OCI-LY7 (cell line): Measurements from ENCODE around the gene ELK4. TPM values are rescaled to one million over a fixed set of nuclear protein-coding genes. Genes with fewer than 3 reads are reported as not detected.

Source experiments
- BruUV-seq: library from RNA; stranded (reverse); fragments of 400-500 nt; replicated peaks from 2 replicates; lab custom pipeline; 2021; lab: Mats Ljungman, UMichigan
- CTCF ChIA-PET: fragments of 300-600 bp; sonication (Branson Sonifier 250); formaldehyde crosslinking; loops from one replicate; lab custom pipeline; 2022; ENCODE audit warnings: antibody characterized with exemption; ENCODE audit not compliant: unreplicated experiment; lab: Charles Lee
- POLR2A ChIA-PET: fragments of 300-600 bp; sonication (Branson Sonifier 250); formaldehyde crosslinking; loops from one replicate; lab custom pipeline; 2022; ENCODE audit warnings: antibody characterized with exemption; lab: Charles Lee
- DNase-seq: peaks from one replicate; pipeline ENCODE4 v3.0.0-alpha.2; 2015; ENCODE audit warnings: low spot score
- H2AFZ ChIP-seq: fragments of 200-600 bp; sonication (generic), shearing (Covaris generic); 2 replicates; pipeline ENCODE4 v1.6.1; 2014; ENCODE audit warnings: mild to moderate bottlenecking, antibody characterized with exemption, low read length, moderate library complexity
- H3K27ac ChIP-seq: fragments of 200-600 bp; sonication (generic); 2 replicates; pipeline ENCODE4 v1.5.1; 2014; ENCODE audit warnings: mixed run types, low read depth, mild to moderate bottlenecking, moderate library complexity, low read length, inconsistent platforms; ENCODE audit not compliant: poor library complexity, severe bottlenecking
- H3K36me3 ChIP-seq: fragments of 200-600 bp; sonication (generic); 2 replicates; pipeline ENCODE4 v1.6.1; 2014; ENCODE audit warnings: mild to moderate bottlenecking, antibody characterized with exemption, low read length, moderate library complexity, mixed read lengths; ENCODE audit not compliant: insufficient read depth
- H3K4me1 ChIP-seq: fragments of 200-600 bp; sonication (generic); 2 replicates; pipeline ENCODE4 v1.5.1; 2014; ENCODE audit warnings: mild to moderate bottlenecking, low read length; ENCODE audit not compliant: insufficient read depth, poor library complexity, severe bottlenecking
- H3K4me2 ChIP-seq: fragments of 200-600 bp; sonication (generic); 2 replicates; pipeline ENCODE4 v1.6.1; 2014; ENCODE audit warnings: mild to moderate bottlenecking, low read length
- H3K4me3 ChIP-seq: fragments of 200-600 bp; sonication (generic); 2 replicates; pipeline ENCODE4 v1.5.1; 2014; ENCODE audit warnings: mild to moderate bottlenecking, low read depth, low read length; ENCODE audit not compliant: poor library complexity, severe bottlenecking
- H3K79me2 ChIP-seq: fragments of 200-600 bp; sonication (generic); 2 replicates; pipeline ENCODE4 v1.6.1; 2016; ENCODE audit warnings: low read depth, mild to moderate bottlenecking, low read length, moderate library complexity, mixed read lengths; ENCODE audit not compliant: insufficient read depth
- H3K9me2 ChIP-seq: fragments of 200-600 bp; sonication (generic); 2 replicates; pipeline ENCODE4 v1.6.1; 2016; ENCODE audit warnings: mild to moderate bottlenecking, low read length, mixed read lengths; ENCODE audit not compliant: insufficient read depth
- H3K9me3 ChIP-seq: fragments of 200-600 bp; sonication (generic); 2 replicates; pipeline ENCODE4 v1.6.1; 2014; ENCODE audit warnings: mild to moderate bottlenecking, mixed run types, low read length, mixed read lengths
- H4K20me1 ChIP-seq: fragments of 200-600 bp; sonication (generic); 2 replicates; pipeline ENCODE4 v1.6.1; 2014; ENCODE audit warnings: mild to moderate bottlenecking, antibody characterized with exemption, low read length, moderate library complexity, mixed read lengths; ENCODE audit not compliant: insufficient read depth
- CTCF ChIP-seq: fragments of 200-600 bp; sonication (generic); conservative IDR thresholded peaks from 2 replicates; pipeline ENCODE4 v1.5.1; 2014; ENCODE audit warnings: mild to moderate bottlenecking, antibody characterized with exemption, low read length, moderate library complexity, mixed read lengths
- EZH2phosphoT487 ChIP-seq: fragments of 200-600 bp; sonication (generic); IDR thresholded peaks from 2 replicates; pipeline ENCODE4 v1.6.1; 2018; ENCODE audit warnings: low read depth, borderline replicate concordance, mild to moderate bottlenecking, mixed run types, antibody characterized with exemption, low read length, moderate library complexity, mixed read lengths
- intact Hi-C: fragments of 100-400 bp; cut with micrococcal nuclease; formaldehyde crosslinking; loops from one replicate; pipeline ENCODE4 v1.10.0; 2022; ENCODE audit not compliant: unreplicated experiment
- total RNA-seq, 2 experiments: library from RNA; depleted of rRNA in 1 of 2; stranded (reverse); fragments of >200 nt in 1 of 2; shearing (Covaris generic) in 1 of 2; gene quantifications; 2 replicates each; pipeline ENCODE4 v1.2.3, GENCODE V29; 2014 to 2022

The ELK4 gene
- total RNA-seq, 2 experiments from 2014 or later = 26.4 to 88.3 TPM

DNA sequence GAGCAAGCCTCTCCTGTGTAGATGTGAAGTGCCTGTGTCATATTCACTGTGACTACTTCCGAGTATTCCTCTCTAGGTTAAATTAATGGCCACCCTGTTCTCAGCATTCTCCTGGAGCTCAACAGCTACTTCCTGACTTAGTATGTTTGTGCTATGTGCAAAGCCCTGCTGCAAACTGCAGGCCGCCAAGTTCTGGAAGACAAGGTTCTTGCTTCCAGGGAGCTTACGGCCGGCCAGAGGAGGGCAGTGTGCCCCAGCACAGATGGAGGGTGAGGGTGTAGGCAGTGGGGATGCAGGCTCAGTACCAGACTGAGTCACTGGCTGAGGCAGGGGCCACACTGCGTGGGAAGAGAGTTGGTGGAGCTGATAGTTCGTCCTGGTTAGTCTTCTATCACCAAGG, 43.2 kb downstream of the ELK4 start:
- Histone ChIP-seq H3K4me2 (no peak overlapping the region), H2AFZ (0 out of 2 replicates have a peak overlapping the region, but pooled peaks have one; percentile 30), H3K27ac (no peak overlapping the region), H3K4me3 (no peak overlapping the region), H3K9me3 (no peaks in the 10 kb centered on the region), H4K20me1 (no peaks in the 10 kb centered on the region), H3K9me2 (no peaks in the 10 kb centered on the region), H3K79me2 (peaks cover 5% of the 10 kb centered on the region; the same call in 1 of the 2 replicates), H3K4me1 (peaks cover 34% of the 10 kb centered on the region), H3K36me3 (peaks cover 4% of the 10 kb centered on the region; the same call in 1 of the 2 replicates)
- intact Hi-C loops = loop anchor here (1.0 kb wide), 1 partner anchor 71 kb away; no protein-coding TSS in a partner anchor
- CTCF ChIA-PET = interaction anchor here (0.6 to 1.5 kb wide), 6 partner anchors 9 to 79 kb away, joined by 3 to 14 read pairs (median 5); partner anchors contain the start of gene ELK4
- no TSS peak for BruUV-seq
- peak; percentile 75 for DNase-seq
- POLR2A ChIA-PET = interaction anchor here (0.6 to 10.4 kb wide), 8 partner anchors 17 to 71 kb away, joined by 3 to 183 read pairs (median 4); partner anchors contain the start of gene ELK4
- TF ChIP-seq EZH2phosphoT487 = no peak
- peak; percentile 85 for TF ChIP-seq CTCF

DNA sequence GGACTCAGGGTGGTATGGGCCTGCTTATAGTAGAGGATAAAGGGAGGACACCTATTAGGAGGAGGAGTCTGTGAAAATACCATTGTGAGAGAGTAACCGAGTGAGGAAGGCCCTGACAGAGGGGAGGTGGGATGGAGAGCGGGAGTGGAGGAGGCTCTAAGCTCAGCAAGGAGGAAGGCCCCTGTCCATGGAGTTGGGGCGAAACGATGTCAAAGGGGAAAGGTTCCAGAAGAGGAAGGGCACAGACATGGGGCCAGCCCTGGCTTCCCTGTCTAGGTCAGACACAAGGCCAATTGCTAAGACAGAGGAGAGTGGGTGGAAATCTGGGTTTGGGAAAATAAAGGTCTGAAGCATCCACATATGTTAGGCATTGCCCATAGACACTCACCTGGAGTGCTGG, 44.2 kb downstream of the ELK4 start:
- BruUV-seq = no TSS peak
- Histone ChIP-seq H3K79me2 (peaks cover 1% of the 10 kb centered on the region; the same call in 1 of the 2 replicates), H3K27ac (no peak overlapping the region), H3K4me1 (peaks cover 29% of the 10 kb centered on the region), H3K4me3 (no peak overlapping the region), H3K36me3 (peaks cover 1% of the 10 kb centered on the region; the same call in 1 of the 2 replicates), H3K9me2 (no peaks in the 10 kb centered on the region), H3K4me2 (no peak overlapping the region), H2AFZ (no peak overlapping the region), H3K9me3 (no peaks in the 10 kb centered on the region), H4K20me1 (no peaks in the 10 kb centered on the region)
- intact Hi-C loops = no loop called here
- CTCF ChIA-PET = interaction anchor here (0.8 to 1.5 kb wide), 2 partner anchors 8 to 71 kb away, joined by 3 to 7 read pairs; no protein-coding TSS in a partner anchor
- POLR2A ChIA-PET = interaction anchor here (0.6 to 10.4 kb wide), 4 partner anchors 26 to 134 kb away, joined by 3 to 183 read pairs (median 6); partner anchors contain the start of gene ELK4
- no peak for DNase-seq
- TF ChIP-seq CTCF (no peak), EZH2phosphoT487 (no peak)
